ENCODE results near the gene SLC35C1.
"Not testable (repeated sequence)": the region's sequence is repeated elsewhere in the genome, so short reads cannot be mapped to it uniquely, and the experiment has no call there.

SLC35C1 gene

GRCh38 chr11:45791524-45791923, 13.4 kb upstream of the SLC35C1 start:
- DNase-seq, result no peak

GRCh38 chr11:45794169-45794568, 10.8 kb upstream of the SLC35C1 start:
- no peak for DNase-seq

DNA sequence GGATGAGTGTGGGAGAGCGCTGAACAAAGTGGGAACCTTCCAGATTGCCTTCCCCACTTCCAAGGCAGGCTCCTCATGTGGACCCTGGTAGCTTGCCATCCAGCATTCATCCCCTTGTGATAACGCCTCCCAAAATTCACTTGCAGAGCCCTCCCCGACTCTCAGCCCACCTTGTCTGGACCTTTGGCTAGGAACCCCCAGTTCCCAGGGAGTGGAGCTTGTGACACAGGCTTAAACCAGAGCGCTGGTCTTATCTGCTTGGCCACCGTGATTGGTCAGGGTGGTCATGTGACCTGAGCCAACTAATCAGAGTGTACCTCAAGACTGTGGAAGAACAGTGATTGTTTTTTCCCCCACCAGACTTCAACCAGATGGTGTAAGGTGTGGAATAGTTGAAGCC, 9.6 kb upstream of the SLC35C1 start:
- no peak for DNase-seq

GRCh38 chr11:45796461-45796861, 8.5 kb upstream of the SLC35C1 start:
- DNase-seq, result no peak

DNA sequence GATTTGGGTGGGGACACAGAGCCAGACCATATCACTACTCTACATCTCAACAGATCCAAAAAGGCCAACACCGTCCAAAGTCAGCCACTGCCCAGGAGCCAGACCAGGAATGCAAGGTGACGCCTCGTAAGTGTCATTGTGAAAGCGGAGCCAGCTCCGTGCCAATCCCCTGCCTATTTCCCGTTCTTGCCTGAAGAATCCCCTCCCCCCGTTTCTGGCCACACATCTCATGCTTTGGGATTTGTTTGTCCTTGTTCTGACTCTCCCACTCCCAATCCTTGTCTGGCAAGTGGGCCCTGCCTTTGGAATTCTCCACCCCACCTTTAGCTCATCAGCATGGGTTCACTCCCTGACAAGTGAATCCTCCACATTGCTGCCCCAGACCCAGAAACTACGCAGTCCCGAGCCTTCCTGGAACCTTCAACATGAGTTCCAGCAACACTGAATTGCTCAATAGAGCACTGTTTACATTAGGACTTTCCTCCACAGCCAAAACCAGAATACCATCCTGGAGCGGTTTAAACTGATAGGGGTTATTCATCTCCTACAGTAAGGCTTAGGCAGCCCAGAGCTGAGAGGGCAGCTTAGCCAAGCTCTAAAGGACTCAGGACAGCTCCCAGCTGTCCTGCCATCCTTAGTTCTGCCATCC, 6.0 kb upstream of the SLC35C1 start:
- no peak for DNase-seq

- no peak for DNase-seq
Measured at GRCh38 chr11:45799562-45799961, 5.4 kb upstream of the SLC35C1 start.

DNA sequence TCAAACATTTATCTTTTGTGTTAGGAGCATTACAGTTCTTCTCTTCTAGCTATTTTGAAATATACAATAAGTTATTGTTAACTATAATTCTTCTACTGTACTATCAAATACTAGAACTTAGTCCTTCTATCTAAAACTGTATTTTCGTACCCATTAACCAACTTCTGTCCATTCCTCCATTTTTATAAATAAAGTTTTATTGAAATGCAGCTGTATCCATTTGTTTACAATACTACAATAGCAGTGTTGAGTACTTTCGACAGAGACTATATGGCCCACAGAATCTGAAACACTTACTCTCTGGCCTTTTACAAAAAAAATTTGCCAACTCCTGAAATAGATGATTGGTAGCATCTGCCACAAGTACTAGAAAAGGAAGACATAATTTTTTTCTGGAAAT, 4.7 kb upstream of the SLC35C1 start:
- no peak for DNase-seq

- no peak for DNase-seq
Measured at GRCh38 chr11:45801723-45802315, 3.1 kb upstream of the SLC35C1 start.

GRCh38 chr11:45802531-45803317, 2.2 kb upstream of the SLC35C1 start:
- no peak for DNase-seq

GRCh38 chr11:45803971-45804760, 783 bp upstream of the SLC35C1 start:
- peak; percentile 78 for DNase-seq

DNA sequence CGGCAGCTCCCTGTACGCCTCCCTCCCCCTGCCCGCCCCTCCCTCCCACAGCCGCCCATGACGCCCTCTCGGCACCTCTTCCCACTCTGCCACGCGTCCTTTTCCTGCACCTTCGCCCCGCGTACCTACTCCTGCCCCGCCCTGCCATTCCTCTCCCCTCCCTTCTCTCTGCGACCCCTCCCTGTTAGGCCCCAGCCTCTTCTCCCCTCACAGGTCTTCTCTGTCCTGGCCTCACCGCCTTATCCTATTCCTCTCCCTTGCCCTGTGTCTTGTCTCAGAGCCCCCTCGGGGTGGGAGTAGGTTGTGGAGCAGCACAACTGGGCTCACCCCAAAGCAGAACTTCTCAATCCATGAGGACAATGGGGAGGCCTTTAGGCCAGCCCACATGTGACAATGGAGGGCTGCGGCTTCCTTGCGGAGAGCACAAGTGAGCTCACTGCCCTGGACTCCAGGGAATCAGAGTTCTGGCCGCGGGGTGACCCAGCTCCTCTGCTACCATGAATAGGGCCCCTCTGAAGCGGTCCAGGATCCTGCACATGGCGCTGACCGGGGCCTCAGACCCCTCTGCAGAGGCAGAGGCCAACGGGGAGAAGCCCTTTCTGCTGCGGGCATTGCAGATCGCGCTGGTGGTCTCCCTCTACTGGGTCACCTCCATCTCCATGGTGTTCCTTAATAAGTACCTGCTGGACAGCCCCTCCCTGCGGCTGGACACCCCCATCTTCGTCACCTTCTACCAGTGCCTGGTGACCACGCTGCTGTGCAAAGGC, 539 bp downstream of the SLC35C1 start:
- no peak for DNase-seq

DNA sequence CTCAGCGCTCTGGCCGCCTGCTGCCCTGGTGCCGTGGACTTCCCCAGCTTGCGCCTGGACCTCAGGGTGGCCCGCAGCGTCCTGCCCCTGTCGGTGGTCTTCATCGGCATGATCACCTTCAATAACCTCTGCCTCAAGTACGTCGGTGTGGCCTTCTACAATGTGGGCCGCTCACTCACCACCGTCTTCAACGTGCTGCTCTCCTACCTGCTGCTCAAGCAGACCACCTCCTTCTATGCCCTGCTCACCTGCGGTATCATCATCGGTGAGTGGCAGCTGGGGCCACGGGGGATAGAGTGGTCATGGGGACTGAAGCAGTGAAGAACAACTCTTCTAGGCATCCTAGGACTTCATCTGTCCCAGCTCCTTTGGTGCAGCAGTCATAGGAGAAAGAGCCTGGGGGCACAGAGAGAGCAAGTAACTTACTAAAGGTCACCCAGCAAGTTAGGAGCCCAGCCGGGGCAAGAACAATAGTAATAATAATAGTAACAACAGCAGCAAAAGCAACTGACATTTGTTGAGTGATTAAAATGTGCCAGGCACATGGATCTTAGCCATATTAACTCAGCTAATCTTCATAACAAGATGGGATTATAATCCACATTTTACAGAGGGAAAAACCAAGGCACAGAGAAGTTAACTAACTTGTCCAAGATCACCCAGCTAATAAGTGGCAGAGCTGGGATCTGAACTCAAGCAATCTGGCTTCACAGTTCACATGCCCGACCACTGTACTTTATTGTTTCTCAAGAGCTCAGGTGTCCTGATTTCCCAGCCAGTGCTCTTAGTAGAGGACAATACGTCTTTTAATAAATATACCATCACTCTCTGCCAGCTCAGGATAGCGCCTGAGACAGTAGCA, 1.4 kb downstream of the SLC35C1 start:
- DNase-seq, result no peak

DNA sequence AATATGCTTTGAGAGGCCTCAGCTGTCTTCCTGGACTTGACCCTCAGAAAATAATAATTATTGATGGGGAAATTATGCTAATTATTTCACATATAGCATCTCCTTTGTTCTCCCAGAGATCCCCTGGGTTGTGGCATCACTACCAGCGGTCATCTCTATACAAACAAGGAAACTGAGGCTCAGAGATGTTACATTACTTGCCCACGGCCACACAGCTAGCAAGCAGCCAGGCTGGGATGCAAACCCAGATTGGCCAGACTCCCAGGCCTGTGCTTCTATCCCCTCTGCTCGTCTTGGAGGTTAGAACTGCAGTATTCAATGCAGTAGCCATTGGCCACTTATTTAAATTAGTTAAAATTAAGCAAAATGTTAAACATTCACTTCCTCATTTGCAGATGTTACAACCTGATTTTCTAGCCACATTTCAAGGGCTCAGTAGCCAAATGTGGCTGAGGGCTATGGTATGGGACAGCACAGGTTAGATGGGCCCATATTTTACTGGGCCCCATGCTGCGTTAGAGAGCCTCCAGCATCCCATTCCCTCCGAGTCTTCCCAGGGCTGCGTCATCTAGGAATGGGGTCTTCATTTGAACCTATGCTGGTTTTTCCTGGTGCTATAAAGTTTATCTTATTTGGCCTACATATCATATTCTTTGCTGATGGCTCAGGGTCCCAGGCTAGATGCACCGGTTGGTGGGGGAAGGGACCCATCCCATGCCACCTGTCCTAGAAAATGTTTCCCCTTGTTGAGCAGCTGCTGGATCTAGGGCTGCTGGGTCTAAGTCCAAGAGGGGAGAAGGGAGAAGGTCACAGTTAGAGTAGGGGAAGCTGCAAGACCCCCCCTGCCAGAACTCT, 2.2 kb downstream of the SLC35C1 start:
- no peak for DNase-seq

DNA sequence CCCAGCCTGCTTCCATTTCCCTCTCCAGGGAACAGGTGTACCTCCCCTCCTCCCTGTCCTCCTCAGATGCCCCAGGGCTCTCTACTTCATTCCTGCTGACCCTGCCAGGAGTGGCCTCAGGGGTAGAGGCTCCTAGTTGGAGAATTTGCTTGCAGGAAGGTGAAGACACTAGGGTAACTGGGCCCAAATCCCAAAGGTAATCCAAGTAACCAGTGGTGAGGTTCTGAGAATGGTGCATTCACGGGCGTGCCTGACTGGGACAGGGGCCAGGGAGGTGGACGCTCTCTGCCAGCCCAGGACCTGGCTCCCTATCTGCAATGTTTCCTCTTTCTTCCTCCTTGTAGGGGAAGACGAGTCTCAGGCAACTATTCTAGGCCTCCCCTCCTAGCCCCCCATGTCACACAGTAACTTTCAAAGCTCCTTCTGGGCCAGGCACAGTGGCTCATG, 2.9 kb downstream of the SLC35C1 start:
- DNase-seq, result no peak

GRCh38 chr11:45808427-45808826, 3.5 kb downstream of the SLC35C1 start:
- DNase-seq, result not testable (repeated sequence)

DNA sequence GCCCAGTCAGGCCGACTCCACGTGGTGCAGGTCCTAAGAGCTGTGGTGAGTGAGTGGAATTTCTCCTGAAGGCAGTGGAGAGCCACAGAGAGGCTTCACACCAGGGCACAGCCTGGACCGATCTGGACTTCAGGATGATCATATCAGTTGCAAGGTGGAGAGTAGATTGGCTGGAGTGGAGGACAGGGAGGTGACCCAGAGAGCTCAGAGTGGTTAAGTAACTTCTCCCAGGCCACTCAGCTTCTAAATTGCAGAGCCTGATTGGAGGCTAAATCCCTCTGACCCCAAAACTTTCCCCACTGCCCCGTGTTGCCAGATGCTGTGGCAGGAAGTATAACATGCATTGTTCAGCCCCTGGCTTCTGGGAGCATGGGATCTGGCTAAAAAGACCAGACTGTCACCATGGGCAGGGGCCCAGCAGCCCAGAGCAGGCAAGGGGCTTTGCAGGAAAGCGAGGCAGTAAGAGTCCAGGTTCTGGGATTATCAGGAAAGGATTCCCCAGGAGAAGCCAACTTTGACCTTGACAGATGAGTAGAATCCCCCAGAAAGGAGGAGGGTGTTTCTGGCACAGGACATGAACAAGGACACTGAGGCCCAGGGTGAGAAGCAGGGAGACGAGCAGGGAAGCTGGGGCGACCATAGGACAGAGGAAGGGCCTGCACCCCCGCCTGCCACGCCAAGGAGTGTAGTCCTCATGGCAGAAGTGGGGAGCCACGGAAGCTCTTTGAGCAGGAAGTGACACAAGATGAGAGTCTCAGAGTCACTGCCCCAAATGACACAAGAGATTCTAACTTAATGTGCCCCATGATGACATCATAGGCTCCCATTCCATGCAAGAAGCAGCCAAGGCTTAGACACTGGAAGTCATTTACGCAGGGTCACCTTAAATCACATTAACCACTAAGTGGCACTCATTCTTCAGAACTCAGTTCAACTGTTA, 4.8 kb downstream of the SLC35C1 start:
- no peak for DNase-seq

DNA sequence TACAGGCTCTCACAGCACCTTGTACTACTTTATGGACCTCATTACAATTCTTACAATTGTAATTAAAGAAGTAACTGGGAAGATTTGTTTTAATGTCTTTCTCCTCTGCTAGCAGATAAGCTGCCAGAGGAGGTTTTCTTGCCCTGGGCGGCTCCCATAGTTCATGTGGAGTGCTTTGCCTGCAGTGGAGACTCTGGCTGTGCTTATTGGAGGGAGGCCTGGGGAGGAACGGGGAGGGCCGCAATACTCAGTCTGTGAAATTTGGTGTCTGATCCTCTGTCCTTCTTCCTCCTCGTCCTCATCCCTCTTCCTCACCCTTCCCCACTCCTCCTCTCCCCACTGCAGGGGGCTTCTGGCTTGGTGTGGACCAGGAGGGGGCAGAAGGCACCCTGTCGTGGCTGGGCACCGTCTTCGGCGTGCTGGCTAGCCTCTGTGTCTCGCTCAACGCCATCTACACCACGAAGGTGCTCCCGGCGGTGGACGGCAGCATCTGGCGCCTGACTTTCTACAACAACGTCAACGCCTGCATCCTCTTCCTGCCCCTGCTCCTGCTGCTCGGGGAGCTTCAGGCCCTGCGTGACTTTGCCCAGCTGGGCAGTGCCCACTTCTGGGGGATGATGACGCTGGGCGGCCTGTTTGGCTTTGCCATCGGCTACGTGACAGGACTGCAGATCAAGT, 5.6 kb downstream of the SLC35C1 start:
- no peak for DNase-seq

- no peak for DNase-seq
Measured at GRCh38 chr11:45811109-45811435, 6.1 kb downstream of the SLC35C1 start.
